Natural killer cell (primary cell): Measurements from ENCODE around the gene ACD. TPM values are rescaled to one million over a fixed set of nuclear protein-coding genes. Genes with fewer than 3 reads are reported as not detected.

Experiments
- ATAC-seq, 3 donors: fragments of 150-1000 bp in 2 of 3; fragments of 200-7000 bp in 1 of 3; cut with Tn5 transposase; 1 replicate in 1 of 3; 2 replicates in 2 of 3; pipeline ENCODE4 v1.10.0; 2021; ENCODE audit warnings: mild to moderate bottlenecking in 2 of 3, moderate library complexity in 2 of 3
- DNase-seq, 2 donors: peaks; one replicate each; pipeline versions ENCODE4 v3.0.0 to v3.0.0-alpha.2; 2013 to 2021; ENCODE audit warnings: mixed read lengths in 1 of 2
- H3K27ac ChIP-seq: one replicate; pipeline ENCODE4 v1.5.1; 2013; ENCODE audit warnings: mild to moderate bottlenecking, low read length
- H3K27me3 ChIP-seq: one replicate; pipeline ENCODE4 v1.6.1; 2013; ENCODE audit warnings: low read length; ENCODE audit not compliant: control insufficient read depth, insufficient read depth
- H3K36me3 ChIP-seq: one replicate; pipeline ENCODE4 v1.6.1; 2013; ENCODE audit warnings: low read length; ENCODE audit not compliant: control insufficient read depth, insufficient read depth
- H3K4me1 ChIP-seq: one replicate; pipeline ENCODE4 v1.6.1; 2013; ENCODE audit warnings: low read length; ENCODE audit not compliant: control insufficient read depth, insufficient read depth
- H3K4me3 ChIP-seq: one replicate; pipeline ENCODE4 v1.5.1; 2013; ENCODE audit warnings: low read length
- H3K9me3 ChIP-seq: one replicate; pipeline ENCODE4 v1.6.1; 2013; ENCODE audit warnings: low read length; ENCODE audit not compliant: control insufficient read depth, insufficient read depth
- H3K27ac Mint-ChIP-seq, 2 donors: one replicate each; pipeline ENCODE4 v1.8.0; 2022; ENCODE audit warnings: mild to moderate bottlenecking in 2 of 2, mixed read lengths in 2 of 2, moderate library complexity in 1 of 2
- H3K27me3 Mint-ChIP-seq, 2 donors: one replicate each; pipeline ENCODE4 v1.8.0; 2022; ENCODE audit warnings: low read depth in 2 of 2, mixed read lengths in 2 of 2
- H3K36me3 Mint-ChIP-seq: one replicate; pipeline ENCODE4 v1.8.0; 2022; ENCODE audit warnings: mixed read lengths
- H3K4me1 Mint-ChIP-seq, 2 donors: one replicate each; pipeline ENCODE4 v1.8.0; 2022; ENCODE audit warnings: mixed read lengths in 2 of 2
- H3K4me3 Mint-ChIP-seq: one replicate; pipeline ENCODE4 v1.8.0; 2022; ENCODE audit warnings: mild to moderate bottlenecking, moderate library complexity, mixed read lengths
- H3K9me3 Mint-ChIP-seq, 2 donors: one replicate each; pipeline ENCODE4 v1.8.0; 2022; ENCODE audit warnings: mixed read lengths in 2 of 2
- CTCF ChIP-seq: fragments of 200-600 bp; IDR thresholded peaks from one replicate; pipeline ENCODE4 v1.8.0; 2022; ENCODE audit warnings: antibody characterized with exemption
- WGBS: methylation state at CpG from one replicate; pipeline ENCODE4 v1.1.7; 2013; ENCODE audit warnings: missing lambda C conversion rate; ENCODE audit not compliant: insufficient coverage; 5-methylcytosine and 5-hydroxymethylcytosine counted together
- intact Hi-C: fragments of 100-400 bp; cut with micrococcal nuclease; formaldehyde crosslinking; loops from one replicate; pipeline ENCODE4 v1.14.2; 2022
- total RNA-seq, 4 donors: library from RNA; stranded (reverse); fragments of 120-200 nt in 1 of 4; gene quantifications; one replicate each; pipeline versions ENCODE4 v1.2.3 to v1.2.4, GENCODE V29; 2013 to 2022

Gene ACD
- total RNA-seq, 3 donors from 2014 or later (not counting 1 experiment from before 2014, with no cell fraction given) = 34.4 to 58.0 (median 43.2) TPM

GRCh38 chr16:67637625-67638024 is 22.4 kb downstream of the ACD start:
- DNase-seq (no peak), ATAC-seq (no peak)
- intact Hi-C loops = no loop called here
- no peaks in the 10 kb centered on the region for H3K27me3 ChIP-seq
- WGBS = 98% methylated on average over 12 of the region's 12 CpGs
- no peak overlapping the region for H3K4me3 ChIP-seq
- H3K9me3 ChIP-seq = no peaks in the 10 kb centered on the region
- Mint-ChIP-seq H3K36me3 (peaks cover 8% of the 10 kb centered on the region), H3K27ac (no peak overlapping the region), H3K4me3 (no peak overlapping the region), H3K9me3 (no peaks in the 10 kb centered on the region), H3K4me1 (no peaks in the 10 kb centered on the region), H3K27me3 (no peaks in the 10 kb centered on the region)
- H3K27ac ChIP-seq = no peak overlapping the region
- H3K36me3 ChIP-seq = peaks cover 43% of the 10 kb centered on the region
- no peak for TF ChIP-seq CTCF
- H3K4me1 ChIP-seq = no peaks in the 10 kb centered on the region

- no peak overlapping the region for H3K27ac ChIP-seq
- no peaks in the 10 kb centered on the region for H3K9me3 ChIP-seq
- no peak overlapping the region for H3K4me3 ChIP-seq
- ATAC-seq (no peak), DNase-seq (no peak)
- Mint-ChIP-seq H3K36me3 (peaks cover 15% of the 10 kb centered on the region), H3K9me3 (no peaks in the 10 kb centered on the region), H3K27me3 (no peaks in the 10 kb centered on the region), H3K4me1 (peaks cover 4 to 6% of the 10 kb centered on the region in 2 donors), H3K4me3 (no peak overlapping the region), H3K27ac (no peak overlapping the region)
- H3K27me3 ChIP-seq = no peaks in the 10 kb centered on the region
- WGBS = over 99% methylated on average over 8 of the region's 8 CpGs
- TF ChIP-seq CTCF = no peak
- intact Hi-C loops = no loop called here
- no peaks in the 10 kb centered on the region for H3K4me1 ChIP-seq
- H3K36me3 ChIP-seq = peaks cover 52% of the 10 kb centered on the region
Measured at GRCh38 chr16:67636713-67637112, 23.3 kb downstream of the ACD start.

- peaks cover 4 to 6% of the 10 kb centered on the region in 2 donors for H3K4me1 Mint-ChIP-seq
- WGBS = 97% methylated on average over 7 of the region's 7 CpGs
- intact Hi-C loops = no loop called here
- H3K27me3 Mint-ChIP-seq = no peaks in the 10 kb centered on the region
- Histone ChIP-seq H3K4me1 (no peaks in the 10 kb centered on the region), H3K36me3 (peaks cover 66% of the 10 kb centered on the region), H3K9me3 (no peaks in the 10 kb centered on the region), H3K27ac (no peak overlapping the region), H3K27me3 (no peaks in the 10 kb centered on the region), H3K4me3 (no peak overlapping the region)
- H3K27ac Mint-ChIP-seq = peak overlapping the region in 1 of 2 donors; percentile 37
- no peak for DNase-seq
- no peaks in the 10 kb centered on the region for H3K9me3 Mint-ChIP-seq
- no peak for ATAC-seq
- no peak overlapping the region for H3K4me3 Mint-ChIP-seq
- no peak for TF ChIP-seq CTCF
- H3K36me3 Mint-ChIP-seq = peaks cover 21% of the 10 kb centered on the region
Measured at GRCh38 chr16:67632415-67633172, 27.5 kb downstream of the ACD start.

- intact Hi-C loops = no loop called here
- peaks cover 13% of the 10 kb centered on the region for H3K36me3 Mint-ChIP-seq
- 96% methylated on average over 14 of the region's 14 CpGs for WGBS
Measured at GRCh38 chr16:67628216-67628615, 31.8 kb downstream of the ACD start.

More at GRCh38 chr16:67628216-67628615, 31.8 kb downstream of the ACD start:
- no peaks in the 10 kb centered on the region for H3K27me3 Mint-ChIP-seq
- no peak overlapping the region for H3K27ac Mint-ChIP-seq
- ATAC-seq = no peak
- Histone ChIP-seq H3K4me3 (no peak overlapping the region), H3K9me3 (no peaks in the 10 kb centered on the region), H3K4me1 (no peaks in the 10 kb centered on the region), H3K27me3 (no peaks in the 10 kb centered on the region), H3K27ac (no peak overlapping the region), H3K36me3 (peaks cover 76% of the 10 kb centered on the region)
- H3K4me1 Mint-ChIP-seq = peaks cover 4 to 6% of the 10 kb centered on the region in 2 donors
- H3K4me3 Mint-ChIP-seq = no peak overlapping the region
- no peak for TF ChIP-seq CTCF
- H3K9me3 Mint-ChIP-seq = no peaks in the 10 kb centered on the region
- DNase-seq = no peak
